HG03457 (cell line): ENCODE results near the gene IQCH.

Experiments used
- ATAC-seq: cut with Tn5 transposase; IDR thresholded peaks from one replicate; pipeline ENCODE4 v1.9.1; 2021; ENCODE audit warnings: moderate number of reproducible peaks; ENCODE audit not compliant: unreplicated experiment

The IQCH gene

DNA sequence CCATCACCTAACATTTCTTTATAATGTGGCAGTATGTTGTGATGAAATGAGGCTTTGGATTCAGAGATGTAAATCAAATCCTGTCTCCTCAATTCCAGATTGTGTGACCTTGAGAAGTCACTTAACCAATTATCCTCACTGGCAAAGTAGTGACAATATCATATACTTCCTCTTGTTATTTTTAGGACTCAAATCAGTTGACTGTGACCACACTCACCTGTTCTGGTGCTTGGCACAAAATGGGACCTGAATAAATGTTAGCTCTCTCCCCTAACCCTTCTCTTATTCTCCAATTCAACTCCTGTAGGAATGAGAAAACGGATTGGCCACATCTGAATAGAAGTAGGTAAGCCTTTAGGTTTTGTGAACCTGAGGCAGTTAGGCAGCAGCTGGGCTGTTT is 42.1 kb downstream of the IQCH start:
- ATAC-seq = no peak

DNA sequence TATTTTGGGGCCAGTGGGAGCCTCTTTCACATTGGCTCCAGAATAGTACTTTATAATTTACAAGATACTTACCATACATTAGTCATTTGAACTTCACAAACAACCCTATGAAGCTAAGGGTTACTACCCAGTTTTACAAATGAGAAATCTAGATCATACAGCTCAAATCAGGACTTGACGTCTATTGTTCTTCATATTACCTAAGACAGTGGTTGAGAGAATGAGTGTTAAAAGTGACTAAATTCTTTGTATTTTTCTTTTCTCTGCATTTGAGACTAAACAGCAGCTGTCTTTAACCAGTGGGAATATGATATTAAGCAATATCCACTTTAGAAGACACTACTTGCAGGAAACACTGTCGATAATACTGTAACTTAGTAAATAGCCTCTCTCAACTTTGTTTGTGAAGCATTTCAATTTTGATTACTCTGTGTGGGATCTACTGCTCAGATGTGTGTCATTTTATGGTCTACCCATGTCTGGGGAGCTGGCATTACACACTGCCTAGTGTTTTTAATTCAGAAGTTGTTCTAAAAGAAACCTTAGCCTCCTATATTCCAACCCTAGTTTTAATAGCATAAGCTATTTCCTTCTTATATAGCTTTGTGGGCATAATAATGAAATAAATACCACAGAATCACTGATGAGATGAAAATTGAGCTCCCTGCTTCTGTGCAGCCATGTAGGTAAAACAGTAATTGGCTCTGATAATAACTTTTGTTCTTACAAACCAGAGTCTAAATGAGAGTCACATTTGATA is 45.9 kb downstream of the IQCH start:
- ATAC-seq = no peak

GRCh38 chr15:67303490-67304363 is 49.1 kb downstream of the IQCH start:
- no peak for ATAC-seq

GRCh38 chr15:67304778-67305177 is 50.2 kb downstream of the IQCH start:
- no peak for ATAC-seq

GRCh38 chr15:67305506-67305905 is 50.9 kb downstream of the IQCH start:
- no peak for ATAC-seq

- no peak for ATAC-seq
Measured at GRCh38 chr15:67307156-67307555, 52.6 kb downstream of the IQCH start.

- ATAC-seq = no peak
Measured at GRCh38 chr15:67307889-67308597, 53.5 kb downstream of the IQCH start.

- no peak for ATAC-seq
Measured at GRCh38 chr15:67311731-67312130, 57.1 kb downstream of the IQCH start.

DNA sequence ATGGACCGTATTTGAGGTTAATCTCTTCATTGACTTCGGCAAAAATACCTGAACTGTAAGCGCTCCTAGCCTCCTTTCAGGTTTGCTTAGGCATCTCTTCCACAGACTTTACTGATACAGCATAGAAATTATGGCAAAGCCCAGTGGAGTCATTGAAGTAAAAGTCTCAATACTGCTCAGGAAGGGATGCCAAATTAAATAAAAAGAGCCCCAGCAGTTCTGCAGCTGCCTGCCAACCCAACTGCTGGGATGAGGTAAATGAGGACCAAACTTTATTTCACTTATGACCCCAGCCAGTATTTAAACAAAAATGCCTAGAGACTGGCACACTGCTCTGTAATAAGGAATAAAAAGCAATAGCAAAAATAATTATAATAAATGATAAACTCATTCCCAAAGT is 65.4 kb downstream of the IQCH start:
- no peak for ATAC-seq

DNA sequence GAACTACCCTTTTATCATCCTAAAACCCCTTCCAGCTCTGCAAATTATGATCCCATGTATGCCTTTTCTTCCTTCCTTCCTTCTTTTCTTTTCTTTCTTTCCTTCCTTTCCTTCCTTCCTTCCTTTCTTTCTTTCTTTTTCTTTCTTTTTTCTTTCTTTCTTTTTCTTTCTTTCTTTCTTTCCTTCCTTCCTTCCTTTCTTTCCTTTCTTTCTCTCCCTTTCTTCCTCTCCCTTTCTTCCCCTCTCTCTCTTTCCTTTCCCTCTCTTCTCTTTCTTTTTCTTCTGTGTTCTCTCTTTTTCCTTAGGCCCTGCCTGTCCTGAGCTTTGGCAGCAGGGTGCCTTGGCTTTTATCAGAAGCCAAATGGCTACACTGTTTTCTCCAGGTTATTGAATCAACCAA is 66.8 kb downstream of the IQCH start:
- ATAC-seq = no peak

GRCh38 chr15:67322481-67322880 is 67.9 kb downstream of the IQCH start:
- no peak for ATAC-seq

GRCh38 chr15:67327312-67327711 is 72.7 kb downstream of the IQCH start:
- no peak for ATAC-seq

GRCh38 chr15:67327737-67328136 is 73.2 kb downstream of the IQCH start:
- no peak for ATAC-seq

- no peak for ATAC-seq
Measured at GRCh38 chr15:67329984-67330733, 75.6 kb downstream of the IQCH start.

- no peak for ATAC-seq
Measured at GRCh38 chr15:67331676-67332075, 77.1 kb downstream of the IQCH start.

GRCh38 chr15:67335026-67335425 is 80.4 kb downstream of the IQCH start:
- no peak for ATAC-seq

GRCh38 chr15:67335534-67336222 is 81.1 kb downstream of the IQCH start:
- ATAC-seq = no peak

GRCh38 chr15:67340630-67341029 is 86.0 kb downstream of the IQCH start:
- no peak for ATAC-seq

DNA sequence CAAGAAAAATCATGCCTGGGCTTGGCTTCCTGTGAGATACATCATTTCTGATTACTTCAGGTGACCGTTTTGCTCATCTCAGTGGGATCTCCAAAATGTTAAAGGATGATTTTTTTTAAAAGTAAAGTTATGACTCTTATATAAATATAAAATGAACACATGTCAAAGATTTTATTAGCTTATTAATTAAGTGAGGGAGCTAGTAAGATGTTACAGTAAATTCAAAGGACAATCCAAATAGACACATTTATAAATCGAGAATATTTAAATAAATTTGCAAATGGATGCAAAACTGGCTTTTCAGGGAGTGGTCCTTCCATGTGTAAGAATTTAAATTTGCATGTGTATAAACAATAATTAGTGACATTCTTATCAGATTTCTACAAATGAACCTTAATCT is 87.0 kb downstream of the IQCH start:
- ATAC-seq = no peak

DNA sequence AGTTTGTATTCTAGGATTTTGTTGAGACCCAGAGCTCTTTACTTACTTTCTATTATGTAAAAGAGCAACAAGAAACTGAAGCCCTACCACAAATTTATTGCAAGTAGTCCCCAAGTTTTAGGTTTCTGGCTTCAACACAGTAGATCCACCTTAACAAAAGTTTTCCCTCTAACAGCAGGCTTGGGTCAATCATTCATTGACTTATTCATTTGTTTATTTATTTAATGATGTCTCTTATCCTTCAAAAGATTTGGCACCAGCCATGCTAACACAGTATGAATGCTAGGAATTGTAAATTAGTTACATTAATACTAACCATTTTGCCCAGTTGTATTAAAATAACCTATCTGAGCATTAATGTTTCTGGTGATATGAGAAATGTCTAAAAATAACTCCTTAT is 88.6 kb downstream of the IQCH start:
- no peak for ATAC-seq
